HG03064 (cell line): Measurements from ENCODE around the gene CCDC38.

Experiments used
- ATAC-seq: cut with Tn5 transposase; IDR thresholded peaks from one replicate; pipeline ENCODE4 v1.9.1; 2021; ENCODE audit warnings: low read depth; ENCODE audit not compliant: unreplicated experiment

CCDC38 gene

GRCh38 chr12:95963096-95963495, 20.7 kb upstream of the CCDC38 start:
- no peak for ATAC-seq

- no peak for ATAC-seq
Measured at GRCh38 chr12:95962222-95962621, 19.8 kb upstream of the CCDC38 start.

DNA sequence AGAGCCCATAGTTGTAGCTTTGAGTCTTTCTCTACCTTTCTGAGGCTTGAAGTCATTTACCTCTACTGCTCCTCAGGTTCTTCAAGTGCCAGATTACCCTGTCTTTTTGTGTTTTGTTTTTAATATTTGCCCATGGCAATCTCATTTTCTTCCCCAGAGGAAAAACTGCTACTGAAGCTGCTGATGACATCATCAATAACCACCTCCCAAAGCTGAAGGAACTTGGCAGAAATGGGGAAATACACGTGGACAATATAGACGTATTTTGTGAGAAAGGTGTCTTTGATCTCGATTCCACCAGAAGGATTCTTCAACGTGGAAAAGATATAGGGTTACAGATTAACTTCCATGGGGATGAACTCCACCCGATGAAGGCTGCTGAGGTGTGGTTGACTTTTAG, 17.8 kb upstream of the CCDC38 start:
- ATAC-seq = no peak

DNA sequence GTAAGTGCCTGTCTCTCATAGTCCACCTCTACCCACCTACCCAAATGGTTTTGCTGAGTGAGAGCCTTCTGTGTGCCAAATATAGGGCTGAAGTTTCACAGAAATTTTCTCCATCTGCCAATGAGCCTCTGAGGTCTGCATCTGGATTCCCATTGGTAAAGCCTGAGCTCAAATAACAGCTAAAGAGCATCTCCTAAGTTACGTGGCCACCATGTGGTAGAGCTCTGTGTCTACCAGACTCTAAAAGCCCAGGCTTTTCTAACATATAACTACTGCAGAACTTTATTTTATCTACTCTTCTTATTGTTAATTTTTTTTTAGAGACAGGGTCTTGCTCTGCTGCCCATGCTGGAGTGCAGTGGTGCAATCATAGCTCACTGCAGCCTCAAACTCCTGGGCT, 16.7 kb upstream of the CCDC38 start:
- no peak for ATAC-seq

DNA sequence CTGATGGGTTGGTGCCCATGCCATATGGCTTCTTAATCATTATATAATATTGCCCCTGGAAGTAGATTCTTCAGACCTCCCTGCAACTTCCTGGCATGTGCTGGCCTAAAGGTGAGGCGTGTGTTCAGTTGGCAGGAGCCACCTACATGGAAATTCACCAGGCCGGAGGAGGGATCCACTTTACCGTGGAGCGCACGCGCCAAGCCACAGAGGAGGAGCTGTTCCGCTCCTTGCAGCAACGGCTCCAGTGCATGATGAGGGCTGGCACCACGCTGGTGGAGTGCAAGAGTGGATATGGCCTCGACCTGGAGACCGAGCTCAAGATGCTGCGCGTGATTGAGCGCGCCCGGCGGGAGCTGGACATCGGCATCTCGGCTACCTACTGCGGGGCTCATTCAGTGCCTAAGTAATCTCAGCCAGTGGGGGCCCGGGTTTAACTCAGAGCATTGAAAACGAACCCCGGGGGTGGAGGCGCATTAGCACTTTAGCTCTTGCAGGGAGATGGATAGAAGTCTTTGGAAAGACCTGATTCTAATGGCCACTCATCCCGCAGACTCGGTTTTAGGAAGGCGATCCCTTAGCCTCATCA, 14.2 kb upstream of the CCDC38 start:
- ATAC-seq = no peak

- no peak for ATAC-seq
Measured at GRCh38 chr12:95955549-95956159, 13.2 kb upstream of the CCDC38 start.

DNA sequence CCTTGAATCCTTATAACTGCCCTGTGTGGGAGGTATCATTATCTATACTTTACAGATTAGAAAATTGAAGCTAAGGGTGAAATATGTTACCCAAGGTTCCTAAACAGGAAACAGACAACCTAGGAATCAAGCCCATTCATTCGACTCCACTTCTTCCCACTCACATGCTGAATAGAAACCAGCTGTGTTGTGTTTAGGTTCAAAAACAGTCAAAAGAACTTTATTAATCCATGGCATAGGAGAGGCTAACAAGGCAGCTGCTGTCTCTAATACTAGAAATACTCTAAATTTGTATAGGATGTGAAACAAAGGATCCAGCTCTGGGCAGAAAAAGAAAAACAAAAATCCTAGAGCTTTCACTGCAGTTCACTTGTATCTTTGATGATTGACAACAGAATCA, 10.6 kb upstream of the CCDC38 start:
- no peak for ATAC-seq

DNA sequence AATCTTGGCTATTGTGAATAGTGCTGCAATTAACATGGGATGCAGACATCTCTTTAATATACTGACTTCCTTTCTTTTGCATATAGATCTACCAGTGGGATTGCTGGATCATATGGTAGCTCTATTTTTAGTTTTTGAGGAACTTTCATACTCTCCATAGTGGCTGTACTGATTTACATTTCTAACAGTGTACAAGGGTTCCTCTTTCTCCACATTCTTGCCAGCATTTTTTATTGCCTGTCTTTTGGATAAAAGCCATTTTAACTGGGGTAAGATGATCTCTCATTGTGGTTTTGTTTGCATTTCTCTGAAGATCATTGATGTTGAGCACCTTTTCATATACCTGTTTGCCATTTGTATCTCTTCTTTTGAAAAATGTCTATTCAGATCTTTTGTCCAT, 9.1 kb upstream of the CCDC38 start:
- ATAC-seq = no peak

- no peak for ATAC-seq
Measured at GRCh38 chr12:95949477-95950206, 7.2 kb upstream of the CCDC38 start.

DNA sequence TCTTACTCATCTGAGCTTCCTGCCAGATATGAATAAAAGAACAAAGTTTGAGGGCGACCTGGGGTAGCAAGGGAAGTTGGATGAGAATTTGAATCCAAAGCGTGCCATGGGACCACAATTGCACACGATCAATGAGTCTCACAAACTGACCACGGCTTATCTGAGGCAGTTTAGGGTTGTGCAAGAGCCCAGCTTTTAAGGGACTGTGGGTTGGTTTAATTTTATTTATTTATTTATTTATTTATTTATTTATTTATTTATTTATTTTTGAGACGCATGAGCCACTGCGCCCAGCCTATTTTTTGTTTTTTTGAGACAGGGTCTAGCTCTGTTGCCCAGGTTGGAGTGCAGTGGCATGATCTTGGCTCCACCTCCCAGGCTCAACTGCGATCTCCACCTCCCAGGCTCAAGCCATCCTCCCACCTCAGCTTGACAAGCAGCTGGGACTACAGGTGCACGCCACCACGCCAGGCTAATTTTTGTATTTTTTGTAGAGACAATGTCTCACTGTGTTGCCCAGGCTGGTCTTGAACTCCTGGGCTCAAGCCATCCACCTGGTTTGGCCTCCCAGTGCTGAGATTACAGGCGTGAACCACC, 1.8 kb upstream of the CCDC38 start:
- ATAC-seq = no peak

DNA sequence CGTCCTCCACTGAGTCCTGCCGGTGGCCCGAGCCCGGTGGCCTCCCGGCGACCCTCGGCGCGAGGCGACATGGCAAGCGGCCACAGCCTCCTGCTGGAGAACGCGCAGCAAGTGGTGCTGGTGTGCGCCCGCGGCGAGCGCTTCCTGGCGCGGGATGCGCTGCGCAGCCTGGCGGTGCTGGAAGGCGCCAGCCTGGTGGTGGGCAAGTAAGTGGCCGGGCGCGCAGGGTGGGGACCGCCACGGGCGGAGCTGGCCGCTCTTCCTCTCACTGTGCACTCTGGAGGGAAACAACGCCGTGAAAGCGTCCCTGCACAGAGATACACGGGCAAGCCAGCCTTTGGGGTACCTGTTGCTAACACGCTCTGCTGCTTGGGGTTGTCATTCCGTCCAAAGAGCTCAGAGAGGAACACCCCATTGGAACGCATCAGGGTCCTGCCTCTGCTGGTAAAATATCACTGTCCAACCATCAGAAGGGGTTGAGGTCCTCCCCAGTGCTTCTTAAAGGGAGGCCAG, 972 bp upstream of the CCDC38 start, which contains the start of gene AMDHD1:
AMDHD1 (plus strand) TSS at position 2 of the 513 bp plus-strand sequence; CDS start at position 70, 68 bp downstream.
- ATAC-seq = peak; percentile 63

DNA sequence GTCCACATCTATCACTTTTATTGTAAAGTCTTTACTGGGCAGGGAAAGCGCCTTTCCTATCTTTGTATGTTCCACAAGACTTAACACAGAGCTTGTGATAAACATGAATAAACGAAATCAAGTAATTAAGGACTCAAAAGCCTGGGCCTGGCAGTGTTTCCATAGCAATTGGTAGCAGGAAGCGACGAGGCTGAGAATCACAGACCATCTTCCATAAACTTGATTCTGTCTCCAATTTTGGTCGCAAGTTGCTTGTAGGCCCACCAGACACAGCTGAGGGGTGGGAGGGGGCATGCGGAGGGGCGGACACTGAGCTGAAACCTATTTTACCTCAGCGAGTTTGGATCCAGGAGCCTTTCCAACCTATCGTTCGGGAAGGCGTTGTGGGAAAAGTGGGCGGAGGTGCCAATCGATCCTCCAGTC, 302 bp downstream of the CCDC38 start:
- ATAC-seq = no peak

- no peak for ATAC-seq
Measured at GRCh38 chr12:95940514-95940913, 1.9 kb downstream of the CCDC38 start.

- ATAC-seq = no peak
Measured at GRCh38 chr12:95922231-95922630, 20.2 kb downstream of the CCDC38 start.

- no peak for ATAC-seq
Measured at GRCh38 chr12:95919110-95919509, 23.3 kb downstream of the CCDC38 start.

DNA sequence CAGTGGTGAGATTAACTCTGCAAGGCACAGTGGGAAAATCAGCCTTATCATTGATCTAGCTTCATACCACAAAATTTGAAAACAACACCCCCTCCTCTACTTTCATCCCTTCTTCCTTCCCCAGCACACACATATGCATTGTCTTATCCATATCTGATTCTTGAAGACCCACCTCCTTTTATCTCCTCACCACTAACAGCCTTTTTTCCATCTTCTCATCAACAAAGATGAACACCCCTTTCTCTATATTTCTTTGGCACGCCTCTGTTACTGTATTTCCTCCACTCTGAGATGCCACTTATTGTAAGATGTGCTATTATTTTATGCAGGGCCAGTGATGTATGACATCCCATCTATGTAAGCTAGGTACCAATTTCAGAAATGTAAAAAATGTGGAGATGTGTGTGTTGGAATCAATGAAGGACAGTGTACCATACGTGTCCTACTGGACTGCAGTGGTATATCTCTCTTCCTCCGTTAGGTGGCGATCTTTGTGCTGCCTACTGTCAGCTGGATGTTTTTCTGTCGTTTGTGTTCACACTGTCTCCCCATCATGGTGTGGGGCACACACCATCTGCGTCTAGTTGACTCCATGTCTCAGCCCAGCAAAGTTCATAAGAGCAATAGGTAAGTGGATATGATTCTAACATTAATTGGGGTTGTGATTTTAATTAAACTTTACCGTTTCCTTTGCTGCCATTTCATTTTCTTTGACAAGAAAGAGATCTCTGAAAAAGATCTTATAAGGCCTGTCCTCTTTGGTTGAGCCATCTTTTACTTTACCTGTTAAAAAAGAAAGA, 24.0 kb downstream of the CCDC38 start:
- ATAC-seq = no peak

- ATAC-seq = no peak
Measured at GRCh38 chr12:95909871-95910270, 32.5 kb downstream of the CCDC38 start.

GRCh38 chr12:95908573-95908972, 33.8 kb downstream of the CCDC38 start:
- ATAC-seq = no peak

DNA sequence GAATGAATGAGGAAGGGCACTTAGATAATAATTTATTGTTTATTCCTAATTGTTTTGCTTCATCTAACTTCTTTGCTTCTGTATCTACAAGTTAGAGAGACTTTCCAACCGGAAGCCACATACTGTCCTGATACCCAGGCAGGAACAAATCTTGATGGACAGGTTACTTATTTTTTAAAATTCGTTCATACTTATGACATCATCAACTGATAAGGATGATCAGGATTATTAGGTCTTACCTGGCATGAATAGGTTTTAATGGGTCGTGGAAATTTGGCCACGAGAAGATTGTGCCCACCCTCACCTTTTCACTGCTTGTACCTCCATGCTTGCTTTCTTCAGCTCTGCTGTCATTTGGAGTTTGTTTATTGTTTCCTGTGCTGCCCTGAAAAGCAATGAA, 44.3 kb downstream of the CCDC38 start:
- no peak for ATAC-seq

DNA sequence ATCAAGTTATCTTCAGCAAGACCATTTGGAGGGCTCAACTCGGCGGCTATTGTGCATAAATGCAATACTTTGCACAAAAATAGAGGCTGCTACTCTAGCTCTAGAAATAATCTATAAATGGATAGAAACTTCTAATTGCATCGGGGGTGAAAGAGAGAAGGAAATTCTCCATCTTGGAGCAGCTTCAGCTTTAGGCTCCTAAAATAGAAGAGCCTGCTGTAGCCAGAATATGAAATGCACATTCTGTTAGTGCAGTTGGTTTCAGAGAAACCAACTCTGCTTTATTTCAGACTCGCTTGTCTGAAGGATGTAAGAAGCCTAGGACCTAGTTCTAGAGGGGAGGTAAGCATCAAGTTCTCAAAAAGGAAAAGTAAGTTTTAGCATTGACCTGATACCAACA, 45.6 kb downstream of the CCDC38 start:
- ATAC-seq = no peak

- ATAC-seq = no peak
Measured at GRCh38 chr12:95890958-95891357, 51.5 kb downstream of the CCDC38 start.
